ENCODE data around the gene CNGB1.
"Not testable (repeated sequence)": the region's sequence is repeated elsewhere in the genome, so short reads cannot be mapped to it uniquely, and the experiment has no call there.

Gene CNGB1

DNA sequence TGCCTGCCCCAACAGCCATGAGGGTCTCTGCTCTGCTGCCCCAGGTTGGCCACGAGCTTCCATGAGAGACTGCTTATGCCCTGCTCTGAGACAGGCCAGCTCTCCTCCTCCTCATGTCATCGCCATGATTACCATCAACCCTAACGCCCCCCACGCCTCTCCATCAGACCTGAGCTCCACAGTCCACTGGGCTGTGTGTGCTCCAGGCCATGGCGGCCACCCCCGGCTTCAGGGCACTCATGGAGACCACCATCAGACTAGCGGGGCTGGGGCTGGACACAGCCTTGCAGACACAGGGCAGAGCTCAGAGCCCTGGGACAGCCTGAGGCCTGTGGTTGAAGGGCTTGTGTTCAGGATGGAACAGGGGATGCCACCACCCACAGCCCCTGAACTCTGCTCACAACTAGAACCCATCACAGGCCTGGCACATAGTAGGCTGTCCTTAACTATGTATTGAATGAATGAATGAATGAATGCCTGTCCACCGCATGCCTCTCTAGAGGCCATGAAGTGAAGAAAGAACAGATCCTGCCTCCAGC is 14.6 kb downstream of the CNGB1 start:
- no peak for DNase-seq

DNA sequence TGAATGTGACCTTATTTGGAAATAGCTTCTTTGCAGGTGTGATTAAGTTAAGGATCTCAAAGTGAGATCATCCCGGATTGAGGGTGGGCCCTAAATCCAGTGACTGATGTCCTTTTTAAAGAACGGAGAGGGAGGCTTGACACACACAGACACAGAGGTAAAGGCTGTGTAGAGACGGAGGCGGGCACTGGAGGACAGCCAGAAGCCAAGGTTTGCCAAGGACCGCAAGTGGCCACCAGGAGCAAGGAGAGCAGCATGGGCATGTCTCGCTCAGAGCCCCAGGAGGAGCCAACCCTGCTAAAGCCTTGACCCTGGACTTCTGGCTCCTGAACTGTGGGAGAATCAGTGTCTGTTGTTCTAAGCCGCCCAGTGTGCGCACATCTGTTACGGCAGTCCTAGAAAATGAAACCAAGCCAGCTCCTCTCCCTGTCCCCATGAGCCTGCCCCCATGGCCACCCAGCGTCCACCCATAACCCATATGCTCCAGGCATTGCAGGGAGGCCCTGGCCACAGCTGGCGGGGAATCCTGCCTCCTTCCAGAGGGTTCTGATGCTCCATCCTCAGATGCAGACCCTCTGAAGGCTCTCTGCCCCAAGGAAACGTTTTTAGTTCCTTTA is 15.2 kb downstream of the CNGB1 start:
- DNase-seq: no peak

GRCh38 chr16:57953857-57954256 is 17.1 kb downstream of the CNGB1 start:
- DNase-seq: no peak

DNA sequence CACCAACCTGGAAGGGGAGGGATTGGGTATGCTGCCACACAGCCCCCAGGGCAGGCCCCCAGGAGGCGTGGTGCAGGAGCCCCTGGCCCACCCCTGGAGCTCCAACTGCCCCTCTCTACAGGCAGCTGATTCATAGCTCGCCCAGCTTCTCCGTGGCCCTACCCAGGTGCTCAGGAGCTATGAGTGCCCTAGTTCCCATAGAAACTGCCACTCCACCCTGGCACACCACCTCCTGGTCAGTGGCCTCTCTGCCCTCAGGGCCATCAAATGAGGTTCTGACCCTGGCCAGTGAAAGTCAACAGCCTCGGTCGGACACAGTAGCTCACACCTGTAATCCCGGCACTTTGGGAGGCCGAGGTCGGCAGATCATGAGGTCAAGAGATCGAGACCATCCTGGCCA is 18.0 kb downstream of the CNGB1 start:
- no peak for DNase-seq

DNA sequence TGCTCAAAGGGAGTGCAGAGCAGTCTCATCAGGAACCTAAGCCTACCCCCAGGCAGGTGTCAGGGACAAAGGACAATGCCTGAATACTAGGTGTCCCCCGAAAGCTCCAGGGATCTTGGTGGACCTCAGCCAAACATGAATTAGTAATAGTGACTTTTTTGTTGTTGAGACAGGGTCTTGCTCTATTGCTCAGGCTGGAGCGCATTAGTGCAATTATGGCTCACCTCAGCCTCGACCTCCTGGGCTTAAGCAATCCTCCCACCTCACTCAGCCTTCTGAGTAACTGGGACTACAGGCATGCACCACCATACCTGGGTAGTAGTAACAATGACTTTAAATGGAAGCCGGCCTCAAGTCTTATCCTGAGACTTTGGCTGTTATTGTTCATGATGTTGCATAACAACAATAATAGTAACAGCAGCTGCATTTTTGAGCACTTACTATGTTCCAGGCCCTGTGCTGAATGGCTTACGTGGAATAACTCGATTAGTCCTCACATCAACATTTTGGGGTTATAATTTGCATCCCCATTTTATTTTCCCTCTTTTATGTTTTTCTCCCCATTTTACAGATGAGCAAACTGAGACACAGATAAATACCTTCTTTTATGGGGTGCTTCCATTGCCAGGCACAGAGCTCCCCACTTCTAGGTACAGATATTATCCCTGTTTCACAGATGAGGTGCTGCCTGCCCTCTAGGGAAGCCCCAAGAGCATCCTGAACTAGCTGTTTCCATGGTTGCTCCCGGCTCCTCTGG is 19.5 kb downstream of the CNGB1 start:
- no peak for DNase-seq

GRCh38 chr16:57950382-57950781 is 20.5 kb downstream of the CNGB1 start:
- no peak for DNase-seq

- DNase-seq: no peak
Observed at GRCh38 chr16:57949595-57950238, 21.2 kb downstream of the CNGB1 start.

DNA sequence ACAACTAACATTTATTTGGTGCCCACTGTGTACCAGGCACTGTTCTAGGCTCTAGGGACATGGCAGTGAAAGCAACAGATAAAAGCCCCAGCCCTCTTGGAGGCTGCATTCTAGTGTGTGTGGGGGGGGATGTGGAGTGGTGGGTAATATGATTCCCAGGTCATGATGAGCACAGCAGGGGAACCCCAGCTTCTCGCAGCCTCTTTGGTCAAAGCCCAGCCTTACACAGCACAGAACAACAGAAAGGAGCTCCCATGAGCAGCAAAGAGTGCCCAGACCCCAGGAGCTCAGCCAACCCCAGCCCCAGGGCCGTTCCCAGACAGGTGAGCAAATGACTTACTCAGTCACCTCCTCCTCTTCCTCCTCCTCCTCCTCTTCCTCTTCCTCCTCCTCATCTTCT is 21.9 kb downstream of the CNGB1 start:
- DNase-seq: no peak

DNA sequence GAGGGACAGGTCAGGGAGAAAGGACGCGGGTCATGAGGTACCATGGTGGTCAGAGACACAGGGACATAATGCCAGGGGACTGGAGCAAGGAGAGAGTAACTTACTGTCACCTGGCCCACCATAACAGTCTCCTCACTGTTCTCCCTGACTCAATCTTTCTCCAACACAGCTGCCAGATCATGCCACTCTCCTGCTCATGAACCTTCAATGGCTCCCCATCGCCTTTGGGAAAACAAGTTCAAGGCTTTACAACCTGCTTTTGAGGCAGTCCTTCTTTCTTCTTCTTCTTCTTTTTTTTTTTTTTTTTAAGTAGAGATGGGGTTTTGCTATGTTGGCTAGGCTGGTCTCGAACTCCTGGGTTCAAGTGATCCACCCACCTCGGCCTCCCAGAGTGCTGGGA is 22.9 kb downstream of the CNGB1 start:
- DNase-seq: no peak

GRCh38 chr16:57947261-57947660 is 23.7 kb downstream of the CNGB1 start:
- no peak for DNase-seq

GRCh38 chr16:57946181-57946801 is 24.6 kb downstream of the CNGB1 start:
- peak in 2 of 56 donors; percentile 14 to 16 for DNase-seq

DNA sequence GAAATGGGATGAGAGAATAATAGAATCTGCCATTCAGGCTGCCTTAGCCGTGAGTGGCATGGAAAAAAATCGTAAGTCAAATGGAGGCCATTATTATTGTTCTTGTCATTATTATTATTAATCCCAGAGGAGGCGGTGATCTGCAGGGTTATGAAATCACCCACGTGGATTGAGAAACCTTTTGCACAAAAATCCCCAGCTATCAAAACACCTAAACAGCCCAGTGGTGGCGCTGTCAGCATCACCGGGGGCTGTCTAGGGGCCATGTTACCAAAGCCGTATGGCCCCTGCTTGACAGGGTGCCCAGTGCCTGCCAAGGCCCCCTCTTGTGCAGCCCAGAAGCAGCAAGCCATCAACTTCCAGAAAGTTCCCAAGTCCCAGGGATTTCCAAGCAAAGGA is 25.2 kb downstream of the CNGB1 start:
- no peak for DNase-seq

DNA sequence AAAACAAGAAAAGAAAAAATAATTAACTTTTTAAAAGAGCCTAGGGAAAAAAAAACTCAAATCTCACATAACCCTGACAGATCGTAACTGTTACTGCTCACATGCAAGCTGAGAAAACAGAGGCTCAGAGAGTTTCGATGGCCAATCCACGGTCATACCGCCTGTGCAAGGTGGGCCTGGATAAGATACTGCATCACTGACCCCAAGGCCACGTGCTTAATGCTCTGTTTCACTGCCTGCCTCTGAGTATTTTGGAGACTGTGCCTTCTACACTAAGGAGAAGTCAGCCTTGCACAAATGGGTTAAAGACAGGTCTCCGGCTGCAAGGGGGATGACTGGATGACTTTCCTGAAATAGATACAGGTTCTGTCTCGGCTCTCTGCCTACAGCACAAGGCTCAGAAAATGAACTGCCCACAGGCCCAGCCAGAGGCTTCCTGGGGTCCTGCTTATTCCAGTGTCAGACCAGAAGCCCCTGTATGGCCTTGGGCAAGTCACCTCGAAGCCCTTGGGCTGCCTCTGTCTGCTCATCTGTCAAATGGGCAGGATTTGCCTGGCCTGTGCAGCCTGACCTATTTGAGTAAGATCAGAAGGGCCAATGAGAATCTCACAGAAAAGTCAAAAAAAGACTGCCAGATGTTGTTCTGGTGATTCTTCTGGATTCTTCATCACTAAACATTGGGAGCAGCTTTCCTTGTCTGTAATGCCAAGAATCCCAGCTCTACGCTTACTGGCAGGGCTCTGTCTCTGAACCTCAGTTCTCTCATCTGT is 25.8 kb downstream of the CNGB1 start:
- DNase-seq: no peak

DNA sequence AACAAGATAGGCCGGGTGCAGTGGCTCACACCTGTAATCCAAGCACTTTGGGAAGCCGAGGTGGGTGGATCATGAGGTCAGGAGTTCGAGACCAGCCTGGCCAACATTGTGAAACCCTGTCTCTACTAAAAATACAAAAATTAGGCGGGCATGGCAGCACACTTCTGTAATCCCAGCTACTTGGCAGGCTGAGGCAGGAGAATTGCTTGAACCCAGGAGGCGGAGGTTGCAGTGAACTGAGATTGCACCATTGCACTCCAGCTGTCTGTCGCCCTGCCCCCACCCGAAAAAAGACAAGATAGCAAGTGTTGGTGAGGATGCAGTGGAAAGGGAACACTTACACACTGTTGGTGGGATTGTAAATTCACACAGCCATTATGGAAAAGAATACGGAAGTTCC is 27.5 kb downstream of the CNGB1 start:
- not testable (repeated sequence) for DNase-seq

DNA sequence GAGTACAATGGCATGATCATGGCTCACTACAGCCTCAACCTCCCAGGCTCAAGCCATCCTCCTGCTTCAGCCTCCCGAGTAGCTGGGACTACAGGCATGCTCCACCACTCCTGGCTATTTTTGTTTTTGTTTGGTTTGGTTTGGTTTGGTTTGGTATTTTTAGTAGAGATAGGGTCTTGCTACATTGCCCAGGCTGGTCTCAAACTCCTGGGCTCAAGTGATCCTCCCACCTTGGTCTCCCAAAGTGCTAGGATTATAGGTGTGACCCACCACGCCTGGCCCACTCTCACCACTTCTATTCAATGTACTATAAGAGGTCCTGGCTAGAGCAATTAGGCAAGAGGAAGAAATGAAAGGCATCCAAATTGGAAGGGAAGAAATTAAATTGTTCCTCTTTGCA is 29.0 kb downstream of the CNGB1 start:
- DNase-seq: not testable (repeated sequence)

- DNase-seq: peak in 35 of 56 donors; percentile 7 to 76 (median 34)
Observed at GRCh38 chr16:57941016-57941664, 29.8 kb downstream of the CNGB1 start.

GRCh38 chr16:57940382-57940966 is 30.5 kb downstream of the CNGB1 start:
- DNase-seq: no peak

GRCh38 chr16:57939872-57940224 is 31.1 kb downstream of the CNGB1 start:
- no peak for DNase-seq

GRCh38 chr16:57938936-57939871 is 31.7 kb downstream of the CNGB1 start:
- peak in 27 of 56 donors; percentile 2 to 52 (median 18) for DNase-seq

Data from amygdala (tissue), 56 donors.